Measurements from ENCODE around the gene RTBDN. TPM values are rescaled to one million over a fixed set of nuclear protein-coding genes. Genes with fewer than 3 reads are reported as not detected.
"Not testable (repeated sequence)": the region's sequence is repeated elsewhere in the genome, so short reads cannot be mapped to it uniquely, and the experiment has no call there.

RTBDN gene
- total RNA-seq, 1 donor from 2014 or later = not detected

GRCh38 chr19:12817810-12818209 lies 16.6 kb downstream of the RTBDN start:
- not testable (repeated sequence) for DNase-seq

DNA sequence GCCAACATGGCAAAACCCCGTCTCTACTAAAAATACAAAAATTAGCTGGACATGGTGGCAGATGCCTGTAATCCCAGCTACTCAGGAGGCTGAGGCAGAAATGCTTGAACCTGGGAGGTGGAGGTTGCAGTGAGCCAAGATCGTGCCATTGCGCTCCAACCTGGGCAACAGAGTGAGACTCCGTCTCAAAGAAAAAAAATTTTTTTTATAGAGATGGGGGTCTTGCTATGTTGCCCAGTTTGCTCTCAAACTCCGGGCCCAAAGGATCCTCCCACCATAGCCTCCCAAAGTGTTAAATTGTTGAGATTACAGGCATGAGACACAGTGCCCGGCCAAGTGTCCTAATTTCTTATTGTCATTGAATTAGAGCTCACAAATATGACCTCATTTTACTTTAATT lies 17.2 kb downstream of the RTBDN start:
- not testable (repeated sequence) for DNase-seq

DNA sequence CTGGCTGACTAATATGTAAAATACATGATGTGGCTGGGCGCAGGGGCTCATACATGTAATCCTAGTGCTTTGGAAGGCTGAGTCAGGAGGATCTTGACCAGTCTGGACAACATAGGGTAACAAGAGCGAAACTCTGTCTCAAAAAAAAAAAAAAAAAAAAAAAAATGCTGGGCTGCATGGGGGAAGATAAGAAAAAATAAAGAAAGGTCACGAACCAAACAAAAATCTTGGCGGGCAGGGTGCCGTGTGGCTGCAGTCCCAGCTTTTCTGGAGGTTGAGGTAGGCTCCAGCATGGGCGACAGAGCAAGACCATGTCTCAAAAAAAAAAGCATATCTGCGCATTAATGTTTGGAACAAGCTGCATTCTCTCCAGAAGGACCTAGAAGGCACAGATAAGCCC lies 19.3 kb downstream of the RTBDN start:
- DNase-seq = no peak

DNA sequence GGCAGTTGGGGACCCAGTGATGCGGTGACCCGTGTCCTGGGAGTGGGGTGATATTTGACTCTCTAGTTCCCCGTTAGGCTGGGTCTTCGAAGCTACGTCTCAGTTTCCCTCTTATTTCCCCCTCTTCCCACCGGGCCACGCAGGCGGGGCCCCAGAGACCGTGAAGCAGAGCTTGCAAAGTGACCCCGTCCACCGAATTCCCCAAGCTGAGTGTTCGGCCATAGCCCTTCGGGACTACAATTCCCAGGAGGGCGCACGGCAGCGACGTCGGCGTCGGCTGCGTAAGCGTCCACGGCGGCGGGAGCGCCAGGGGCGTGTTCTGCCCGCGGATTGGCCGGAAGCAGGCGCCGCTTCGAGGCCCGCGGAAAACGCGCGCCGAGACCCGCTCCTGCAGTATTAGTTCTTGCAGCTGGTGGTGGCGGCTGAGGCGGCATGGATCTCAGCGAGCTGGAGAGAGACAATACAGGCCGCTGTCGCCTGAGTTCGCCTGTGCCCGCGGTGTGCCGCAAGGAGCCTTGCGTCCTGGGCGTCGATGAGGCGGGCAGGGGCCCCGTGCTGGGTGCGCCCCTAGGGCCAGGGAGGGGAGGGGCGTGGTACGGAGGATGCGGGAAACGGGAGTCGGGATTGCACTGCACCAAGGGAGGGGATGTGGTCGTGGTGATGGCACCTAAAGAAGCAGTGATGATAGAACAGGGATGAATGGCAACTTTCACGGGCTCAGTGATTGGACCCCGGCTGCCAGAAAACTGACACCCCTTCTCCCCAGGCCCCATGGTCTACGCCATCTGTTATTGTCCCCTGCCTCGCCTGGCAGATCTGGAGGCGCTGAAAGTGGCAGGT lies 27.9 kb downstream of the RTBDN start, which contains the start of gene RNASEH2A:
Gene RNASEH2A, plus strand, starts transcription at position 343 of the 840 bp plus-strand sequence. Its CDS starts 90 bp downstream, at position 433.
- peak; percentile 88 for DNase-seq

DNA sequence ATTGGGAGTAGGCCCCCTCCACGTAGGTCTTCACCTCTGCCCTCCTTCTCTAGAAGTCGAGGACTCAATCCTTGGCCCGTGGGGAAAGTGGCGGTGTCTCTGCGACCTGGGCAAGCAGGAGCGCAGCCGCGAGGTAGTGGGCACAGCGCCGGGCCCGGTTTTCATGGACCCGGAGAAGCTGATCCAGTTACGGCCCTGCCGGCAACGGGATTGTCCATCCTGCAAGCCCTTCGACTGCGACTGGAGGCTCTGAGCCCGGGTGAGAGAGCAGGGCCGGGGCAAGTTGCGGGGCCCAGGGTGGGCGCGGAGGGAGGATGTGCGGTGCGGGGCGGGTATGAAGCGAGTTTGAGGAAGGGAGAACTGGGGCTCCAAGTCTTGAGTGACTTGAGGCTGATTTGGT lies 30.3 kb downstream of the RTBDN start:
- DNase-seq = no peak

DNA sequence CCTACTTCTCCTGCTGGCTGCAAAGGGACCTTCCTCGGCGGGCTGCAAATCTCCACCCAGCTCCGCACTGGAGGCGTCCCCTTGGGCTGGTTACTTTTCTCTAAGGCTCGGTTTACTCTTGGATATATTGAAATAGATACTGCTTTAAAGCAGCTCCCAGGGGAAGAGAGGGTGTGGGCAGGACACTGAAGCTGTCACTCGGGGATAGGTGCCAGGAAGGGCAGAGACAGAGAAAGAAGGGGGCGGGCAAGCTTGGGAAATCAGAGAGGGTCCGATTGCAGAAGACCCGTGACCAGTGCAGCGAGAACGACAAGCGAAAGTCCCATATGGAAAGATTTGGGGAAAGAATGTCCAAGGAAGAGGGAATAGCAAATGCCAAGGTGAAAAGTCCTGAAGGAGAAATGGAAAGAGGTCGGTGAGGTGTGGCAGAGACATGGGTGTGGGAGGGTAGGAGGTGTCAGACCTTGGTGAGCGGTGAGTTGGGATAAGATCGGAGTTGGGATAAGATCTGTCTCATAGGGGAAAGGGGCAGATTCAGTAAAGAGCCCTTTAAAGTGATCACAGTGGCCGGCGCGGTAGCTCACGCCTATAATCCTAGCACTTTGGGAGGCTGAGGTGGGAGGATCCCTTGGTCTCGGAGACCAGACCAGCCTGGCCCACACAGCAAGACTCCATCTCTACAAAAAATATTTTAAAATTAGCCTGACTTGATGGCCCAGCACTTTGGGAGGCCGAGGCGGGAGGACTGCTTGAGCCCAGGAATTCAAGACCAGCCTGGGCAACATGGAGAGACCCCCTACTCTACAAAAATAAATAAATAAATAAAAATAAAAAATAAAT lies 31.9 kb downstream of the RTBDN start:
- no peak for DNase-seq

DNA sequence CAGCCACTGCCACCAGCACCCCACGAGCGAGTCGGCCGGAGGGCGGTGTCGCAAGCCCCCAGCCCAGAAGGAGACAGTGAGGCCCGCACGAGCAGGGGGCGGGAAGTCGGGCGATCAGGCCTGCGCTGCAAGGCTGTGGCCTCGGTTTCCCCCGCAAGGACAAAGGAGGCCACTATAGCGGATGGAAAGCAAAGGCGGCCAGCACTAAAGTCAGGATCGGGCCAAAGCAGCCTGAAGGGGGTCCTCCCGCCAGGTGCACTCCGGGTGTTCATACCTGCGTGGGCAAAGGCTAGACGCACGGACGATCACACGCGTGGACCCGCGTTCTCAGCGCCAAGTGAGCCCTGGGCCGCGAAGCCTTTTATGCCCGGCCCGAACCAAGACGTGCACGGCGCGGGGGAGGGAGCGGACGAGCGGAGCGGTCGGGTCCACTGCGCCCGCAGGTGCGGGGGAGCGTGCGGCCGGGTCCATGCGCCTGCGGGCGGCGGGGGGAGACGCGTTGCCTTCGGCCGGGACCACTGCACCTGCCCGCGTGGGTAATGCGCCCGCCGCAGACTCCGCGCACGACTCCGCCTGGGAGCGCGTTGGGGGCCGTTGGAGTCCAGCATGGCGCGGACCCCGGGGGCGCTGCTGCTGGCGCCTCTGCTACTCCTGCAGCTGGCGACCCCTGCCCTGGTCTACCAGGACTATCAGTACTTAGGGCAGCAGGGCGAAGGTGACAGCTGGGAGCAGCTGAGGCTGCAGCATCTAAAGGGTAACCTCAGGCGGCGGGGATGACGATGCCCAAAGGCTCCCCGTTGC lies 32.7 kb downstream of the RTBDN start, which contains the start of the genes PRDX2 and THSD8:
Gene PRDX2, minus strand, starts transcription at position 335 of the 801 bp plus-strand sequence. CDS start 539 bp downstream, outside the sequence.
Gene THSD8, plus strand, starts transcription at position 604 of the 801 bp plus-strand sequence. Its CDS starts 3 bp downstream, at position 607.
- DNase-seq = no peak

- no peak for DNase-seq
Measured at GRCh38 chr19:12800923-12801465, 33.4 kb downstream of the RTBDN start.

- no peak for DNase-seq
Measured at GRCh38 chr19:12800466-12800770, 34.0 kb downstream of the RTBDN start.

- no peak for DNase-seq
Measured at GRCh38 chr19:12799742-12800465, 34.5 kb downstream of the RTBDN start.

GRCh38 chr19:12797607-12798006 lies 36.8 kb downstream of the RTBDN start:
- not testable (repeated sequence) for DNase-seq

- DNase-seq = no peak
Measured at GRCh38 chr19:12797141-12797587, 37.2 kb downstream of the RTBDN start.

DNA sequence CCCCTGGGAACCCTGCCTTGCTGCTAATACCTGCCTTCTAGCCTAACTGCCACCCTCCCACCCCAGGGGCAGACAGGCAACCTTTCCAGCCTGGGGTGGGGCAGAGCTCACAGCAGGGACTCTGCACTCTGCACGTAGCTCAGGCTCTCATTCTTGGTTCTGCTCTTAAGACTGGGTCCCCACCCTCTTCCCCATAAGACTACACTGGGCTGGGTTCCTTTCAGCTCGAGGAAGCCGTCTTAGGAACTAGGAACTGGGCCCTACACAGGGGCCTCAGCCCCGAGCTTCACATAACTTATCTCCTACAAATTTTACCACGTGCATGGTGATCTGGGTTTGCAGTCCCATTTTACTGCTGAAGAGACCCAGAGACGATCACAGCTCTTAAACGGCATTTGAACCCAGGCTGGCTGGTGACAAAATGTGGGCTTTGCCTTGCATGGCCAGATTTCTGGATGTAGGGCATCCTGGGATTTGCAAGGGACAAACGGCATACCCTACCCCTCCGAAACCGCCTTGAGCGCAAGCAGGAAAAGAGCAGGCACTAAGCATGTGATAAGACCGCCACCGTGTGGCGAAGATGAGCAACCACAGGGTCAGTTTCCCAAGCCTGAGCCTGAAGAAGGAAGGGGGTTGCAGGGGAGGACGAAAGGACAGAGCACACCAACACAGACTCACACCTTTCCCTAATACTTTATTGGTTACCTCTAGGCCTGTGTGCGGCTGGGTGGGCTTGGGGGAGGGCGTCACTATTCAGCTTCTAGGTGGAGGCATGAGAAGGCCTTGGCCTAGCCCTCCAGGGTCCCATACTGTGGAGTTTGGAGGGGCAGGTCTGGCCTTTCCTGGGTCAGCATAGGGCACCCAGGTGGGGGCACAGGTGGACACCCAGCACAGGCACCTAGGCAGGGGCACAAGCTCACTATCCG lies 38.0 kb downstream of the RTBDN start:
- peak; percentile 83 for DNase-seq

- DNase-seq = no peak
Measured at GRCh38 chr19:12794971-12795381, 39.4 kb downstream of the RTBDN start.

GRCh38 chr19:12794196-12794941 lies 40.0 kb downstream of the RTBDN start:
- DNase-seq = no peak

DNA sequence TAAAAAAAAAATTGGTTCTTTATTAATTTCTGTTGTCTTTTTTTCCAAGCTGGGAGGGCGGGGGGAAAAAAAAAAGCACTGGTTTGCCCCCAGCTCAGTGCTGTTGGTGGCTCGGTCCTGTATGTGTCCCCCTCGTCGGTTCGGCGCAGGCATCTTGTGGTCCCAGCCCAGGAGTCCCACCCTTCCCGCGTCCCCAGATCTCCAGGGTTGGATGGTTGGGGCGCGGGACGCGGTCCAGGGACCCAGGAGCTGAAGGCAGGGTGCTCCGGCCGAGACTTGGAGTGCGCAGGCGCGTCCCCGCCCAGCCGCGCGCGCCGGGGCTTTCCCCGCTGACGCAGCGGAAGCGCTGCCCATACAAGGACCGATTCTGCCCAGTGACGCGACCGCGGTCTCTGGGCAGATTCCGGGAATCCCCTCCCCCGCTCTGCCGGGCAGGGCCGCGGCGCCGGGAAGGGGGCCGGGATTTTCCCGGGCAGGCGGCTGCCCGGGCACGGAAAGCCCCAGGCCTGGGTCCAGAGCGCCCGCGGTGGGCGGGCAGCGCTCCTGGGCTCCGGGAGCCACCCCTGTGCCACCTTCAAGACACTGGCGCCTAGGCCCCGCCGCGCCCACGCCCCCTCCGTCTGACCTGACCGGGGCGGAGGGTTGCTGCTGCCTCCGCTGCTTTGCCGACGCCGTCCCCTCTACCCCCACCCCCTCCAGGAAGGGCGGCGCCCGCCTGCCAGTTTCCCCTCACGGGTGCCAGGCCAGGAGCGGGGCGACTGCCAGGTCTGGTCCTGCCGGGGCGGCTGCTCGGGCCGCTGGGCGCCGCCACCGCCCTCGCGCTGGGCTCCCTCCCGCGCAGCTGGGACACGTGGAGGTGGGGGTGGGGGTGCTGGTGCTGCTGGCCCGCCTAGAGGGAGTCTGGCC lies 40.8 kb downstream of the RTBDN start:
- DNase-seq = peak; percentile 94

GRCh38 chr19:12792853-12793289 lies 41.5 kb downstream of the RTBDN start:
- no peak for DNase-seq
